B cell (primary cell): Measurements from ENCODE around the gene CACNA2D4. TPM values are rescaled to one million over a fixed set of nuclear protein-coding genes. Genes with fewer than 3 reads are reported as not detected.

ENCODE experiments used
- ATAC-seq: fragments of 200-7000 bp; cut with Tn5 transposase; one replicate; pipeline ENCODE4 v1.10.0; 2021; ENCODE audit warnings: low read depth, mild to moderate bottlenecking, moderate number of reproducible peaks, moderate library complexity
- CTCF ChIA-PET: fragments of 350-600 bp; sonication (Branson Sonifier 250); formaldehyde crosslinking; loops from one replicate; lab custom pipeline; 2021; ENCODE audit warnings: antibody characterized with exemption, inconsistent platforms; lab: Charles Lee
- POLR2A ChIA-PET: fragments of 350-600 bp; sonication (Branson Sonifier 250); formaldehyde crosslinking; loops from one replicate; lab custom pipeline; 2021; ENCODE audit warnings: antibody characterized with exemption; lab: Charles Lee
- DNase-seq: peaks from one replicate; pipeline ENCODE4 v3.0.0; 2013
- H2AFZ ChIP-seq: 2 replicates; pipeline ENCODE4 v1.6.1; 2012; ENCODE audit warnings: mild to moderate bottlenecking, low read depth, low read length; ENCODE audit not compliant: insufficient read depth, poor library complexity, severe bottlenecking
- H3K27ac ChIP-seq, 2 donors: 1 replicate in 1 of 2; 2 replicates in 1 of 2; pipeline ENCODE4 v1.5.1; 2012 to 2013; ENCODE audit warnings: low read length in 2 of 2, mild to moderate bottlenecking in 2 of 2, moderate library complexity in 1 of 2
- H3K27me3 ChIP-seq, 4 experiments: fragments of 200-600 bp in 1 of 4; sonication (generic) in 1 of 4; replicated peaks in 1 of 4; 1 replicate in 2 of 4; 2 replicates in 2 of 4; pipeline versions ENCODE4 v1.6.1 to v1.7.0; 2013 to 2016; ENCODE audit warnings: low read length in 3 of 4, mild to moderate bottlenecking in 2 of 4, mixed read lengths in 1 of 4, moderate library complexity in 1 of 4; ENCODE audit not compliant: insufficient read depth in 4 of 4, control insufficient read depth in 3 of 4; ENCODE audit errors: control extremely low read depth in 1 of 4
- H3K36me3 ChIP-seq, 2 experiments: replicated peaks in 1 of 2; 1 replicate in 1 of 2; 2 replicates in 1 of 2; pipeline versions ENCODE4 v1.6.1 to v1.7.1; 2013; ENCODE audit warnings: low read length in 1 of 2; ENCODE audit not compliant: insufficient read depth in 2 of 2, control insufficient read depth in 1 of 2; ENCODE audit errors: control extremely low read depth in 1 of 2, extremely low read depth in 1 of 2
- H3K4me1 ChIP-seq, 2 donors: fragments of 200-600 bp in 1 of 2; sonication (generic) in 1 of 2; 1 replicate in 1 of 2; 2 replicates in 1 of 2; pipeline versions ENCODE4 v1.5.1 to v1.6.1; 2013 to 2017; ENCODE audit warnings: low read length in 2 of 2; ENCODE audit not compliant: control insufficient read depth in 2 of 2, insufficient read depth in 2 of 2
- H3K4me2 ChIP-seq: replicated peaks from 2 replicates; pipeline ENCODE3; 2012; ENCODE audit warnings: mild to moderate bottlenecking, low read depth, low read length; ENCODE audit not compliant: poor library complexity, severe bottlenecking
- H3K4me3 ChIP-seq, 5 experiments: fragments of 200-600 bp in 1 of 5; sonication (generic) in 1 of 5; 1 replicate in 3 of 5; 2 replicates in 2 of 5; pipeline versions ENCODE4 v1.5.1 to v1.7.0; 2011 to 2016; ENCODE audit warnings: low read length in 4 of 5, mild to moderate bottlenecking in 4 of 5, low read depth in 2 of 5, control low read depth in 1 of 5, moderate library complexity in 1 of 5; ENCODE audit not compliant: insufficient read depth in 1 of 5; ENCODE audit errors: control extremely low read depth in 1 of 5, extremely low read depth in 1 of 5
- H3K79me2 ChIP-seq: fragments of 200-600 bp; sonication (generic); one replicate; pipeline ENCODE4 v1.6.0; 2016; ENCODE audit warnings: low read length; ENCODE audit not compliant: control insufficient read depth, insufficient read depth
- H3K9ac ChIP-seq: fragments of 200-600 bp; sonication (generic); 2 replicates; pipeline ENCODE4 v1.6.1; 2017; ENCODE audit warnings: mild to moderate bottlenecking, low read length, moderate library complexity
- H3K9me3 ChIP-seq, 3 donors: one replicate each; pipeline versions ENCODE4 v1.6.1 to v1.7.1; 2013; ENCODE audit warnings: low read length in 2 of 3; ENCODE audit not compliant: control insufficient read depth in 2 of 3, insufficient read depth in 1 of 3; ENCODE audit errors: control extremely low read depth in 1 of 3
- H4K20me1 ChIP-seq: 2 replicates; pipeline ENCODE4 v1.6.0; 2012; ENCODE audit warnings: mild to moderate bottlenecking, low read length; ENCODE audit not compliant: insufficient read depth, control insufficient read depth, poor library complexity, severe bottlenecking
- H3K27ac Mint-ChIP-seq: one replicate; pipeline ENCODE4 v1.8.0; 2021; ENCODE audit warnings: mixed read lengths
- H3K27me3 Mint-ChIP-seq: one replicate; pipeline ENCODE4 v1.8.0; 2021; ENCODE audit warnings: mixed read lengths
- H3K4me1 Mint-ChIP-seq: one replicate; pipeline ENCODE4 v1.8.0; 2021; ENCODE audit warnings: mixed read lengths
- H3K4me3 Mint-ChIP-seq: one replicate; pipeline ENCODE4 v1.8.0; 2021; ENCODE audit warnings: mixed read lengths
- H3K9me3 Mint-ChIP-seq: one replicate; pipeline ENCODE4 v1.8.0; 2022; ENCODE audit warnings: mixed read lengths; ENCODE audit not compliant: insufficient read depth
- CTCF ChIP-seq: fragments of 200-600 bp; IDR thresholded peaks from one replicate; pipeline ENCODE4 v1.8.0; 2022; ENCODE audit warnings: antibody characterized with exemption, mild to moderate bottlenecking
- EZH2 ChIP-seq: IDR thresholded peaks from 2 replicates; pipeline ENCODE4 v1.6.1; 2012; ENCODE audit warnings: borderline replicate concordance, low read depth, mild to moderate bottlenecking, moderate library complexity, low read length; ENCODE audit not compliant: insufficient read depth, poor library complexity, severe bottlenecking
- WGBS: methylation state at CpG from one replicate; pipeline ENCODE4 v1.1.5; 2013; ENCODE audit warnings: missing lambda C conversion rate; ENCODE audit not compliant: insufficient coverage; 5-methylcytosine and 5-hydroxymethylcytosine counted together
- intact Hi-C: fragments of 100-400 bp; cut with micrococcal nuclease; formaldehyde crosslinking; loops from one replicate; pipeline ENCODE4 v1.10.0; 2022
- polyA plus RNA-seq: library from polyadenylated mRNA; depleted of rRNA; stranded (reverse); fragments of >200 nt; gene quantifications from 2 replicates; pipeline ENCODE4 v1.2.3, GENCODE V29; 2012
- total RNA-seq, 2 donors: library from RNA; stranded (reverse); fragments of 120-200 nt in 1 of 2; gene quantifications; 1 replicate in 1 of 2; 2 replicates in 1 of 2; pipeline versions ENCODE4 v1.2.3 to v1.2.4, GENCODE V29; 2013 to 2022

Gene CACNA2D4
- total and polyA plus RNA-seq, 2 donors (not counting 1 experiment from before 2014, with no cell fraction given): 6.0 to 7.4 TPM

- peaks cover 3% of the 10 kb centered on the region for H3K4me1 Mint-ChIP-seq
Measured at GRCh38 chr12:1815814-1816729, 102.4 kb downstream of the CACNA2D4 start.

More at GRCh38 chr12:1815814-1816729, 102.4 kb downstream of the CACNA2D4 start:
- Mint-ChIP-seq H3K9me3 (no peaks in the 10 kb centered on the region), H3K27me3 (peaks cover 39% of the 10 kb centered on the region), H3K27ac (no peak overlapping the region), H3K4me3 (no peak overlapping the region)
- Histone ChIP-seq H3K4me1 (no peaks in the 10 kb centered on the region), H3K27ac (no peak overlapping the region), H3K27me3 (peaks cover 0 to 19% (median under 1%) of the 10 kb centered on the region in 4 experiments), H3K4me3 (no peak overlapping the region), H3K4me2 (no peak overlapping the region), H3K9me3 (no peaks in the 10 kb centered on the region), H2AFZ (no peak overlapping the region), H4K20me1 (no peaks in the 10 kb centered on the region), H3K79me2 (no peaks in the 10 kb centered on the region), H3K36me3 (no peaks in the 10 kb centered on the region), H3K9ac (no peak overlapping the region)
- DNase-seq (no peak), ATAC-seq (no peak)
- 85% methylated on average over 21 of the region's 21 CpGs for WGBS
- no peak for TF ChIP-seq CTCF
- no peak for TF ChIP-seq EZH2
- POLR2A ChIA-PET: no interaction called here
- intact Hi-C loops: no loop called here
- CTCF ChIA-PET: interaction anchor here (1.1 to 1.4 kb wide), 2 partner anchors 124 kb away, joined by 4 read pairs; no protein-coding TSS in a partner anchor
